GM10847 (cell line): ENCODE data around the gene PTP4A1.
A peak's percentile ranks its signal among the peaks of the same experiment; 100 is the strongest.

Experiments
- POLR2A ChIP-seq: IDR thresholded peaks from 2 replicates; pipeline ENCODE4 v1.6.1; 2011; ENCODE audit not compliant: insufficient read length; ENCODE audit errors: extremely low read depth

PTP4A1 gene

GRCh38 chr6:63573076-63573898 is 1.0 kb downstream of the PTP4A1 start:
- TF ChIP-seq POLR2A: peak; percentile 86

GRCh38 chr6:63573899-63574553 is 1.7 kb downstream of the PTP4A1 start:
- TF ChIP-seq POLR2A: no peak

GRCh38 chr6:63574554-63574900 is 2.2 kb downstream of the PTP4A1 start:
- no peak for TF ChIP-seq POLR2A

DNA sequence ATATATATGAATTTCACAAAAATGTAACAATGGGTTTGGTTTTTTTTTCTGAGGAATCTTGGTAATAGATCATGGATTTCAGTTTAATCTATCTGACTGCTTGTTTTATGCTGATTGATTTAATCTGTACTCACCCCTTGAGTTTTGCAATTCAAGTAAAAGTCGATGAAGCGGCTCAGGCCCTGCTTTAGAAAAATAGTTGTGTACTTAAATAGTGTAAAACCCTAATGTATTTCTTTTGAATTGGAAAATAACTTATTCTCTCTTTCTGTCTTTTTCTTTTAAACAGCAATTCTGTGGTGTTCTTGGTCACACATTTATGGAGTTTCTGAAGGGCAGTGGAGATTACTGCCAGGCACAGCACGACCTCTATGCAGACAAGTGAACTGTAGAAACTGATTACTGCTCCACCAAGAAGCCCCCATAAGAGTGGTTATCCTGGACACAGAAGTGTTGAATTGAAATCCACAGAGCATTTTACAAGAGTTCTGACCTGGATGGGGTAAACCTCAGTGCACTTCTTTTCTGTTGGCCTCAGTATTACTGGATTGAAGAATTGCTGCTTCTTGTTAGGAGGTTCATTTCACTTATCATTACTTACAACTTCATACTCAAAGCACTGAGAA is 4.0 kb downstream of the PTP4A1 start:
- no peak for TF ChIP-seq POLR2A

DNA sequence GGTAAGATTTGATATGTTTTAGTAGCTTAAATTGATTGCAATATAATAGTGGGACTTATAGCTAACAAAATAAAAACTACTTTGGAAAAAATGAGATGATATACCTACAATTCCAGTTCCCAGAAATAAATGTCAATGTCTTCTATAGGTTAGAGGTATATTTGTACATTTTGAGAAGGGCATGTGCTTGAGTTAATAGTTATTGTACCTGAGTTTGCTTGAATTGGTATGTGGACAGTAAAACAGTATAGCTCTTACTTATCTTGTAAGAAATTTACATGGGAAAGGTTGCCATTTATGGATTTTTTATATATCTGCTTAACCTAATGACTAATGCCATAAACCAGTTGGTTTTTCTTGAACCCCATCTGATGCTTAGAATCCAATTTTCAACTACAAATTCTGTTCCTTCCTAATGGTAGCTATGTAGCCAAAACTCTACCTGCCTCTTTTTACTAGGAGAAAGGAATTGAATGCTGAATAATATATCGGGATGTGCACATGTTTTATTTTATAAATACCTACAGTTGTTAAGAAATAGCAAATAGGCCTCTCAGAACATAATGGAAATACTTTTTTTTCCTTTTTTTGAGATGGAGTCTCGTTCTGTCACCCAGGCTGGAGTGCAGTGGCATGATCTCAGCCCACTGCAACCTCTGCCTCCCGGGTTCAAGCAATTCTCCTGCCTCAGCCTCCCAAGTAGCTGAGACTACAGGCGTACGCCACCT is 4.9 kb downstream of the PTP4A1 start:
- no peak for TF ChIP-seq POLR2A

- no peak for TF ChIP-seq POLR2A
Observed at GRCh38 chr6:63578757-63579156, 6.5 kb downstream of the PTP4A1 start.

- no peak for TF ChIP-seq POLR2A
Observed at GRCh38 chr6:63579937-63580703, 7.8 kb downstream of the PTP4A1 start.

DNA sequence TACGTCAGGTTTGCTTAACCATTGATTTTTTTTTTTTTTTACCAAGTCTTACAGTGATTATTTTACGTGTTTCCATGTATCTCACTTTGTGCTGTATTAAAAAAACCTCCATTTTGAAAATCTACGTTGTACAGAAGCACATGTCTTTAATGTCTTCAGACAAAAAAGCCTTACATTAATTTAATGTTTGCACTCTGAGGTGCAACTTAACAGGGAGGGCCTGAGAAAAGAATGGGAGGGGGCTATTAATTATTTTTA is 8.4 kb downstream of the PTP4A1 start:
- TF ChIP-seq POLR2A: no peak

DNA sequence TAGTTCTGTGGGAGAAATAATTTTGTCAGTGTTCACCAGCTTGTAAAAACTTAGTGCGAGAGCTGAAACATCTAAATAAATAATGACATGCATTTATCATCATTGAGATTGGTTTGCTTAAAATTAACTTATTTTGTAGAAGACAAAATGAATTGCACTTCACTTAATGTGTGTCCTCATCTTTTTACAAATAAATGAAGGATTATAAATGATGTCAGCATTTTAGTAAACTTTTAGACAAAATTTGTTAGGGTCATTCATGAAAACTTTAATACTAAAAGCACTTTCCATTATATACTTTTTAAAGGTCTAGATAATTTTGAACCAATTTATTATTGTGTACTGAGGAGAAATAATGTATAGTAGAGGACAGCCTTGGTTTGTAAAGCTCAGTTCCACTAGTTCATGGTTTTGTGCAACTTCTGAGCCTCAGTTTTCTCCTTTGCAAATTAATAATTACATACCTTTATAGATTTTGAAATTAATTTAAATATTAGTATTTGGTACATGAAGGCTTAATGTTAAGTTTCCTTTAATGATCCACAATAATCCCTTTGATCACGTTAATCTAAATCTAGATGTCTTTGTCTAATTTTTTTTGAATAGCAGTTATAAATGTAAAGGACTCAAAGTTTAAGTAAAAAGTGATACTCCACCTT is 9.2 kb downstream of the PTP4A1 start:
- TF ChIP-seq POLR2A: no peak

- TF ChIP-seq POLR2A: no peak
Observed at GRCh38 chr6:63582579-63583231, 10.4 kb downstream of the PTP4A1 start.

DNA sequence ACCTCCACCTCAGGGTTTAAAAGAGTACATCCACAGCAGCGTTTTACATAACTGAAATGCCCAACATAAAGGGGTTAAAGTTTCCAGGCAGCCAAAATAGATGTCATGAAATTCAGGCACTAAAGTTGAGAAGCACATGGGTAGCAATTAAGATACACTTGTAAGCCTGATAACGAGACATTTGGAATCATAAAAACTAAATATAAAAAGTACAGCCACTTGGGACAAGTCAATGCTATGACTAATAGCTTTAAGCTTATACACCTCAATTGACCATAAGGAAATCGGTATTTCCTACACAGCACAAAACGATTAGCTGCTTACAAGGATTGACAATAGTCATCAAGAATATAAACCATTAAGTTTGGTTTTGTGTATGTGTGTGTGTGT is 11.8 kb downstream of the PTP4A1 start:
- TF ChIP-seq POLR2A: no peak

DNA sequence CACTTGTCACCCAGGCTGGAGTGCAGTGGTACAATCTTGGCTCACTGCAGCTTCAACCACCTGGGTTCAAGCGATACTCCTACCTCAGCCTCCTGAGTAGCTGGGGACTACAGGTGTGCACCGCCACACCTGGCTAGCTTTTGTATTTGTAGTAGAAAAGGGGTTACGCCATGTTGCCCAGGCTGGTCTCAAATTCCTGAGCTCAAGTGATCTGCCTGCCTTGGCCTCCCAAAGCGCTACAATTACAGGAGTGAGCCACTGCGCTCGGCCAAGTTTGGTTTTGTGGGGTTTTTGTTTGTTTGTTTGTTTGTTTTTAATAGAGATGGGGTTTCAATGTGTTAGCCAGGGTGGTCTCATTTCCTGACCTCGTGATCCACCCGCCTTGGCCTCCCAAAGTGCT is 12.3 kb downstream of the PTP4A1 start:
- TF ChIP-seq POLR2A: no peak

DNA sequence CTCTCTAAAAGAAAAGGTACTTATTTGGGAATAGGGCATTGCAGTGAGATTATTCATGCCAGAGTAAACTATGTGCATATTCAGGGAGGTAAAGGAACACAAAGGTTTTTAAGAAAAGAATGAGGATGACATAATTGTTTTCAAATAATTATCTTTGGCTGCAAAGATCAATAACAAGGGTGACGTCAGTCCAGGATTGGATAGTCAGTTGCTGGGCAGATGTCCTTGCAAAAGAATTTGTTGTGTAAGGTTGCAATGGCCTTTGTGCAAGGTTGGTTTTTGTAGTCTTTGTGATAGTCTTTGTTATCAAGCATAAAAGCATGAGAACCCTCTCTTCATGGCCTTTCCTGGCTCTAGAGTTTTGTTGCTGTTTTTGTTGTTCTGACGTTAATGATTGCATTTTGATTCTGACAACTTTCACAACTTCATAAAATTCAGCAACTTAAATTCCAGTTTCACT is 17.7 kb downstream of the PTP4A1 start:
- TF ChIP-seq POLR2A: no peak

DNA sequence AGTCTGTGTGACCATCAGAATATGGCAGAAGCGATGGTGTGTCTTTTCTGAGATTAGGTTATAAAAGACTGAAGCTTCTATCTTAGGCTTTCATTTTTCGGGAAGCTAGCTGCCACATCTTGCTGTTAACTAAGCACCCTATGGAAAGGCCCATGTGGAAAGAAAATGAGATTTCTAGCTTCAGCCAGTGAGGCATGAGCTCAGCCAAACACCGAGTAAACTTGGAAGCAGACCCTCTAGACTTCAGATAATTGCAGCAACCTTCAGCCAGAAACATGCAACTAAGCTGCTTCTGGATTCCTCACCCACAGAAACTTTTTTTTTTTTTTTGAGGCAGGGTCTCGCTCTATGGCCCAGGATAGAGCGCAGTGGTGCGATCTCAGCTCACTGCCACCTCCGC is 20.6 kb downstream of the PTP4A1 start:
- no peak for TF ChIP-seq POLR2A
